Breast epithelium (tissue), 3 donors: ENCODE data around the gene WNT3.

Experiments used
- CTCF ChIP-seq, 3 donors: fragments of 450-650 bp; IDR thresholded peaks; one replicate each; pipeline ENCODE4 v1.5.1; 2016 to 2017; ENCODE audit warnings: antibody characterized with exemption in 3 of 3, mild to moderate bottlenecking in 3 of 3, moderate library complexity in 3 of 3
- POLR2A ChIP-seq: fragments of 450-650 bp; IDR thresholded peaks from one replicate; pipeline ENCODE4 v1.6.1; 2016; ENCODE audit warnings: antibody characterized with exemption, mild to moderate bottlenecking, moderate library complexity
- POLR2AphosphoS5 ChIP-seq, 3 donors: sonication (generic); formaldehyde crosslinking; IDR thresholded peaks; one replicate each; pipeline ENCODE4 v1.6.1; 2017; ENCODE audit warnings: antibody characterized with exemption in 3 of 3

- no peak for TF ChIP-seq CTCF (IDR thresholded peaks at IDR 0.05)
- no peak for TF ChIP-seq POLR2A
- no peak for TF ChIP-seq POLR2AphosphoS5 (IDR thresholded peaks at IDR 0.05)
Observed at GRCh38 chr17:46818316-46818928, at the start of gene WNT3.
